Common myeloid progenitor, CD34-positive (primary cell): ENCODE data around the gene KPNA4.
"Not testable (repeated sequence)": the region's sequence is repeated elsewhere in the genome, so short reads cannot be mapped to it uniquely, and the experiment has no call there.

ENCODE experiments used
- CTCF ChIA-PET: fragments of 350-600 bp; sonication (Branson Sonifier 250); formaldehyde crosslinking; loops from one replicate; lab custom pipeline; 2021; ENCODE audit warnings: antibody characterized with exemption; lab: Charles Lee
- POLR2A ChIA-PET: fragments of 350-600 bp; sonication (Branson Sonifier 250); formaldehyde crosslinking; loops from one replicate; lab custom pipeline; 2021; ENCODE audit warnings: antibody characterized with exemption; lab: Charles Lee
- DNase-seq, 3 donors: peaks; one replicate each; pipeline versions ENCODE4 v3.0.0 to v3.0.0-alpha.2; 2013
- H3K27ac ChIP-seq, 2 experiments: 1 replicate in 1 of 2; 2 replicates in 1 of 2; pipeline ENCODE4 v1.7.0; 2013; ENCODE audit warnings: inconsistent platforms in 2 of 2, low read length in 2 of 2, mild to moderate bottlenecking in 2 of 2, low read depth in 1 of 2, moderate library complexity in 1 of 2; ENCODE audit not compliant: severe bottlenecking in 2 of 2, insufficient read depth in 1 of 2, poor library complexity in 1 of 2
- H3K27me3 ChIP-seq, 5 experiments: replicated peaks in 2 of 5; 1 replicate in 3 of 5; 2 replicates in 2 of 5; pipeline versions ENCODE4 v1.6.1 to v1.7.0; 2013; ENCODE audit warnings: low read length in 4 of 5, mild to moderate bottlenecking in 2 of 5, moderate library complexity in 2 of 5, inconsistent platforms in 1 of 5; ENCODE audit not compliant: insufficient read depth in 5 of 5, control insufficient read depth in 4 of 5
- H3K36me3 ChIP-seq, 4 experiments: 1 replicate in 2 of 4; 2 replicates in 2 of 4; pipeline versions ENCODE4 v1.6.1 to v1.7.0; 2013; ENCODE audit warnings: low read length in 3 of 4, control low read depth in 1 of 4, mild to moderate bottlenecking in 1 of 4; ENCODE audit not compliant: control insufficient read depth in 4 of 4, insufficient read depth in 4 of 4
- H3K4me1 ChIP-seq, 4 experiments: 1 replicate in 3 of 4; 2 replicates in 1 of 4; pipeline versions ENCODE4 v1.6.1 to v1.7.1; 2013; ENCODE audit warnings: low read length in 3 of 4, mild to moderate bottlenecking in 3 of 4, control low read depth in 1 of 4, inconsistent platforms in 1 of 4, moderate library complexity in 1 of 4; ENCODE audit not compliant: control insufficient read depth in 4 of 4, insufficient read depth in 4 of 4; ENCODE audit errors: control extremely low read depth in 1 of 4
- H3K4me3 ChIP-seq, 7 experiments: 1 replicate in 4 of 7; 2 replicates in 3 of 7; pipeline versions ENCODE4 v1.5.1 to v1.7.0; 2013; ENCODE audit warnings: mild to moderate bottlenecking in 7 of 7, low read length in 6 of 7, moderate library complexity in 6 of 7, inconsistent platforms in 2 of 7, low read depth in 2 of 7, control low read depth in 1 of 7; ENCODE audit not compliant: insufficient read depth in 4 of 7, control insufficient read depth in 1 of 7; ENCODE audit errors: extremely low read depth in 1 of 7
- H3K9me3 ChIP-seq, 5 experiments: 1 replicate in 4 of 5; 2 replicates in 1 of 5; pipeline versions ENCODE4 v1.6.1 to v1.7.1; 2013; ENCODE audit warnings: low read length in 4 of 5, mild to moderate bottlenecking in 2 of 5, inconsistent platforms in 1 of 5, low read depth in 1 of 5, moderate library complexity in 1 of 5; ENCODE audit not compliant: control insufficient read depth in 4 of 5, insufficient read depth in 2 of 5; ENCODE audit errors: control extremely low read depth in 1 of 5
- WGBS: methylation state at CpG from one replicate; pipeline ENCODE4 v1.1.5; 2013; ENCODE audit not compliant: insufficient coverage; 5-methylcytosine and 5-hydroxymethylcytosine counted together

The KPNA4 gene

GRCh38 chr3:160574636-160575035, 9.3 kb upstream of the KPNA4 start:
- Histone ChIP-seq H3K4me1 (peaks cover 0 to 5% (median 0%) of the 10 kb centered on the region in 4 experiments), H3K36me3 (peaks cover 0 to 2% (median 1%) of the 10 kb centered on the region in 4 experiments), H3K4me3 (no peak overlapping the region), H3K9me3 (peaks cover 0 to 5% (median 0%) of the 10 kb centered on the region in 5 experiments), H3K27ac (no peak overlapping the region), H3K27me3 (no peaks in the 10 kb centered on the region)
- DNase-seq, result no peak
- ChIA-PET POLR2A (no interaction called here), CTCF (interaction anchor here (0.9 kb wide), 1 partner anchor 56 kb away, joined by 3 read pairs; no protein-coding TSS in a partner anchor)
- WGBS, result 100% methylated on average over 2 of the region's 3 CpGs

GRCh38 chr3:160573955-160574525, 8.7 kb upstream of the KPNA4 start:
- POLR2A ChIA-PET, result not testable (repeated sequence)
- CTCF ChIA-PET, result interaction anchor here (0.9 kb wide), 1 partner anchor 57 kb away, joined by 3 read pairs; no protein-coding TSS in a partner anchor
- 96% methylated on average over 26 of the region's 35 CpGs for WGBS

GRCh38 chr3:160569894-160570652, 4.7 kb upstream of the KPNA4 start:
- ChIA-PET POLR2A (no interaction called here), CTCF (no interaction called here)
- Histone ChIP-seq H3K36me3 (peaks cover 4 to 17% (median 10%) of the 10 kb centered on the region in 4 experiments), H3K27ac (no peak overlapping the region), H3K4me3 (peak overlapping the region in 1 of 7 experiments; percentile 10), H3K9me3 (peaks cover 0 to 11% (median 4%) of the 10 kb centered on the region in 5 experiments), H3K4me1 (peaks cover 7 to 30% (median 14%) of the 10 kb centered on the region in 4 experiments), H3K27me3 (no peaks in the 10 kb centered on the region)
- peak in 1 of 3 donors; percentile 32 for DNase-seq
- WGBS, result 23% methylated on average over 3 of the region's 4 CpGs

More at GRCh38 chr3:160573955-160574525, 8.7 kb upstream of the KPNA4 start:
- H3K4me3 ChIP-seq, H3K27me3 ChIP-seq, H3K27ac ChIP-seq, DNase-seq, H3K36me3 ChIP-seq, H3K9me3 ChIP-seq: not testable (repeated sequence)
- peaks cover 0 to 11% (median 2%) of the 10 kb centered on the region in 4 experiments for H3K4me1 ChIP-seq

GRCh38 chr3:160568989-160569388, 3.6 kb upstream of the KPNA4 start:
- no peaks in the 10 kb centered on the region for H3K27me3 ChIP-seq
- peaks cover 10 to 35% (median 17%) of the 10 kb centered on the region in 4 experiments for H3K4me1 ChIP-seq
- no peak for DNase-seq
- 51% methylated on average over 9 of the region's 10 CpGs for WGBS
- H3K9me3 ChIP-seq, result peaks cover 0 to 11% (median 0%) of the 10 kb centered on the region in 5 experiments
- H3K36me3 ChIP-seq, result peaks cover 4 to 17% (median 10%) of the 10 kb centered on the region in 4 experiments
- H3K27ac ChIP-seq, result no peak overlapping the region
- CTCF ChIA-PET, result interaction anchor here (0.9 to 1.1 kb wide), 2 partner anchors 27 to 35 kb away, joined by 3 read pairs; no protein-coding TSS in a partner anchor
- no peak overlapping the region for H3K4me3 ChIP-seq
- POLR2A ChIA-PET, result no interaction called here

GRCh38 chr3:160567774-160568173, 2.4 kb upstream of the KPNA4 start:
- CTCF ChIA-PET, result no interaction called here
- DNase-seq, result no peak
- Histone ChIP-seq H3K4me1 (peaks cover 12 to 47% (median 24%) of the 10 kb centered on the region in 4 experiments), H3K36me3 (peaks cover 5 to 23% (median 10%) of the 10 kb centered on the region in 4 experiments), H3K27me3 (no peaks in the 10 kb centered on the region), H3K4me3 (no peak overlapping the region), H3K27ac (no peak overlapping the region), H3K9me3 (peaks cover 0 to 11% (median 0%) of the 10 kb centered on the region in 5 experiments)
- POLR2A ChIA-PET, result no interaction called here
- WGBS, result 100% methylated on average over 3 of the region's 3 CpGs

GRCh38 chr3:160566499-160566898, 1.1 kb upstream of the KPNA4 start:
- Histone ChIP-seq H3K27ac (peak overlapping the region in 1 of 2 experiments; percentile 94), H3K9me3 (peaks cover 0 to 11% (median 0%) of the 10 kb centered on the region in 5 experiments), H3K4me1 (peaks cover 12 to 54% (median 24%) of the 10 kb centered on the region in 4 experiments), H3K36me3 (peaks cover 5 to 25% (median 10%) of the 10 kb centered on the region in 4 experiments), H3K27me3 (no peaks in the 10 kb centered on the region), H3K4me3 (peak overlapping the region in 6 of 7 experiments; percentile 62 to 92 (median 84))
- DNase-seq, result peak in 1 of 3 donors; percentile 9
- 51% methylated on average over 9 of the region's 10 CpGs for WGBS
- POLR2A ChIA-PET, result interaction anchor here (1.0 kb wide), 1 partner anchor 189 kb away, joined by 6 read pairs; the partner anchor contains the start of gene PPM1L
- CTCF ChIA-PET, result no interaction called here
